ENCODE results near the gene POLE.

- no peak for TF ChIP-seq EZH2 (IDR thresholded peaks at IDR 0.05; ENCODE audit: borderline replicate concordance, low read depth, low read length, severe bottlenecking)
- TF ChIP-seq CTCF (IDR thresholded peaks at IDR 0.05; ENCODE audit: borderline replicate concordance, extremely low read depth, low read length, poor library complexity, severe bottlenecking): no peak
These were observed 22.0 kb downstream of the POLE start for GRCh38 chr12:132665149-132665491.

All from DND-41 (cell line).